GM18520 (cell line): ENCODE data around the gene BEND7.
"Not testable (repeated sequence)": the region's sequence is repeated elsewhere in the genome, so short reads cannot be mapped to it uniquely, and the experiment has no call there.

ENCODE experiments used
- ATAC-seq: cut with Tn5 transposase; IDR thresholded peaks from one replicate; pipeline ENCODE4 v1.9.1; 2021; ENCODE audit not compliant: unreplicated experiment

Gene BEND7

DNA sequence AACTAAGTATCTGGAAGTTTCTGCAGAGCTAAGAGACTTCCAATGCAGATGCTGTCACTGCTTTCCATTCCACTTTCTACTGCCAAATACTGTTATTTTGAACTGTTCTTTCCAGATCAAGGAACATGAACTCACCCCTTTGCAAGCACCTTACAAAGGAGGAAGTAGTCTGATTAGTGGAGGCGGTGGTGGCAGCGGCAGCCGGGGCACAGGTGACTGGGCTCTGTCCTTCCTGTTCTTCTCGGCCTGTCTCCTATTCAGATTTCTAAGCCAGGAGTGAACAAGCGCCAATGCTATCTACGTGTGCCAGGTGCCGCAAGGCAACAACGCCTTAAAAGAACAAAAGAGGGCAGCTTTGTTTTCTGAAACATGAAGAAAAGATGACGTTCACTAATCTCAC is 44.9 kb downstream of the BEND7 start:
- ATAC-seq: no peak

DNA sequence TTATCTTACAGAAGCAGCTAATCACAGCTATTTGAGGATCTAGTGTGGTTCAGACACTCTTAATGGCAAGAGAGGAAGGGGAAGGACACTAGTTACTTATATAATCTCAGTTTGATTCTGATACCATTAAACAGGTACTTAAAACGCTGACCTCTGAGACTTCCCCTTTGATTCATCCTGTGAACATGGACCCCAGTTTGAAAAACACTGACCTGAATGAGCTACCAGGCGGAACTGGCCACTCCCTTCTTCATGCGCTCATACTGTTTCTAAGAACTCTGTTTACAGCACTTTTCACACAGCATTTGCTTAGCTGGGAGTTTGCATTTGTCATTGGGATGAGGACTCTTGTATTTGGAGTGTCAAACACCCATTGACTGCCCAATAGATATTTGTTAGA is 45.7 kb downstream of the BEND7 start:
- ATAC-seq: no peak

DNA sequence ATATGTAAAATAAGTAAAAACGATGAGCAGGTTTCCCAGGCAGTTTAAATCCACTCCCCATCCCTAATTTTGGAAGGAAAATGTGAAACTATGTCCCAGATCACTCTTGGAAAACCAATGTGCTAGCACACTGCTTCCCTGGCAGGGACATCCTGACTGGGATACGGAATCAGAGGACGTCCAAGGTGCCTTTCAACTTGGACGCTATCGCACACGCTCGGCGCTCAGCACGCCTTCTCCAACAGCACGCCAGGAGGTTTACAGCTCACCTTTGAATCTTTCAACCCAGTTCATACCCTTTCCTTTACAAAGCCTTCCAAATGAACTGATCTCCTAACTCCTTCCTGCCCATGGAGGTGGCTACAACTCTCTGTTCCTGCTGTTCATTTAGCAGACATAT is 47.1 kb downstream of the BEND7 start:
- ATAC-seq: no peak

DNA sequence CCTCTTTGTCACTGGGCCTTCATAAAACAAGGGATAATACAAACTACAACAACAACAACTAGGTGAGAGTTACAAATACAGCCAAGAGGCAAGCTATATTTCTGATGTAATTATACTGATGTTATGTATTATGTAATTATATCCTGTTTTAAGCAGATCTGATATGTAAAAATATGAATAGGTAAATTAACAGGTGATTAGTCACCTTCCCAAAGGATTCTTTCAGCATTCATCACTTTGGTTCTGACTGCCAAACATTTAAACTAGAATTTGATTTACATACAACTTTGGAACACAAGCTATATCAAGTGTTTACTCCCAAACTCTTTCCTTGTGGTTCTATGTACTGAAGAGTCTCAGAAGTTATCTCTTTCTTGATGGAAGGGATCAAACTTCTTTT is 53.7 kb downstream of the BEND7 start:
- ATAC-seq: no peak

DNA sequence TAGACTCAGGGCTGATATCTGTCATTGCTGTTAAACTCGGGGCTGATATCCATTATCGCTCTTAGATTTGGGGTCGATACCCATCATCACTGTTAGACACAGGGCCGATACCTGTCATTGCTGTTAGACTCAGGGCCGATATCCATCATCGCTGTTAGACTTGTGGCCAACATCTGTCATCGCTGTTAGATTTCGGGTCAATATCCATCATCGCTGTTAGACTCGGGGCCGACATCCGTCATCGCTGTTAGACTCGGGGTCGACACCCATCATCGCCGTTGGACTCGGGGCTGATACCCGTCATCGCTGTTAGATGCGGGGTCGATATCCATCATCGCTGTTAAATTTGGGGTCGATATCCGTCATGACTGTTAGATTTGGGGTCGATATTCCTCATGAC is 54.8 kb downstream of the BEND7 start:
- no peak for ATAC-seq

GRCh38 chr10:13472359-13472758 is 56.5 kb downstream of the BEND7 start:
- ATAC-seq: no peak

DNA sequence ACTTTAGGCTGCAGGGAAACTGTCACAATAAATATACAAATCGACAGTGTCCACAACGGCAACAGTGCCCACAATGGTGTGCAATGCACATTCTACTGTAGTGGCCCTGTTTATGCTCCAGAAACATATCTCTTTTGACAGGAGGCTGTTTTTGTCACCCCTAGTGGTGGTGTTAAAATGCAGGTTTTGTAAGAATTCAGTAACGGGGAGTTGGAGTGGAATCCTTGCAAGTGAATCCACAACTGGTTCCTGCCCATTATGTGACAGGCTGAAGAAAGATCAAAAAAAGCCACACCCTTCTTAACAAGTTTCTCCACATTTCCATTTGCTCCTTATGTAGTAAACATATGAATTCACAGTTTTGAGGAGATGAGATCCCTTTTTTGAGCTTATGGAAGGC is 58.5 kb downstream of the BEND7 start:
- no peak for ATAC-seq

DNA sequence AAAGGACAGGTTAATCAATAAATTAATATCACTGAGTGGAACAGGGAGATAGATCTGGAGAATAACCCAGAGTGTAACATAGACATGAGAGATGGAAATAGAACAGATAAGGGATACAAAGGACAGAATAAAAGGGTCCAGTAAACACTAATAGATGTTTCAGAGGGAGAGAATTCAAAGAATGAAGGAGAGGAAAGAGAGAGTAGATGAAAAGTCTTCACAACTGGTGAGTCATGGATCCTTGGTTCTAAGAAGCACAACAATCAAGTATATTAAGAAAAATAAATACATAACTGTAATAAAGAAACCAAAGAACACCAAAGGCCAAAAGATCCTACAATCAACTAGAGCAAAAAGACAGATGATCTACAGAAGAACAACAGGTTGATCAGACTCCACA is 66.3 kb downstream of the BEND7 start:
- no peak for ATAC-seq

GRCh38 chr10:13458687-13459012 is 70.2 kb downstream of the BEND7 start:
- no peak for ATAC-seq

- no peak for ATAC-seq
Observed at GRCh38 chr10:13457958-13458686, 70.7 kb downstream of the BEND7 start.

DNA sequence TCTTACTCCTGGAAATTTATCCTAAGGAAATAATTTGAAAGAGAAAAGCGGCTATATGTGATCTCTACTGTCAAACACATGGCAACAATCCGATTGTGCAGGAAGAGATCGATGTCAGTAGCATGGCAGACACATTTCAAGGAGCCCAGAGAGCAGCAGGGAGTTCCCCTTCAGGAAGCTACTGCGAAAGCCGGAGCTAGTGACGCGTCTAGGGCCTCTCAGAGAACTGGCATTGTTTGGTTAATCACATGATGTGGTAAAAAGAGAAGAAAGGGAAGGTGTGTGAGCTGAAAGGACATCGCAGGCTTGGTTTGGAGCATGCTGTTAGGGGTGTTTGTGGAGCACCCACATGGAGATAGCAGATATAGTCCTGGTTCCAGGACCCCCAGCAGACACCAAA is 74.9 kb downstream of the BEND7 start:
- no peak for ATAC-seq

GRCh38 chr10:13450069-13450468 is 78.7 kb downstream of the BEND7 start:
- ATAC-seq: no peak

- ATAC-seq: no peak
Observed at GRCh38 chr10:13449296-13449695, 79.5 kb downstream of the BEND7 start.

GRCh38 chr10:13448216-13448615 is 80.6 kb downstream of the BEND7 start:
- ATAC-seq: no peak

DNA sequence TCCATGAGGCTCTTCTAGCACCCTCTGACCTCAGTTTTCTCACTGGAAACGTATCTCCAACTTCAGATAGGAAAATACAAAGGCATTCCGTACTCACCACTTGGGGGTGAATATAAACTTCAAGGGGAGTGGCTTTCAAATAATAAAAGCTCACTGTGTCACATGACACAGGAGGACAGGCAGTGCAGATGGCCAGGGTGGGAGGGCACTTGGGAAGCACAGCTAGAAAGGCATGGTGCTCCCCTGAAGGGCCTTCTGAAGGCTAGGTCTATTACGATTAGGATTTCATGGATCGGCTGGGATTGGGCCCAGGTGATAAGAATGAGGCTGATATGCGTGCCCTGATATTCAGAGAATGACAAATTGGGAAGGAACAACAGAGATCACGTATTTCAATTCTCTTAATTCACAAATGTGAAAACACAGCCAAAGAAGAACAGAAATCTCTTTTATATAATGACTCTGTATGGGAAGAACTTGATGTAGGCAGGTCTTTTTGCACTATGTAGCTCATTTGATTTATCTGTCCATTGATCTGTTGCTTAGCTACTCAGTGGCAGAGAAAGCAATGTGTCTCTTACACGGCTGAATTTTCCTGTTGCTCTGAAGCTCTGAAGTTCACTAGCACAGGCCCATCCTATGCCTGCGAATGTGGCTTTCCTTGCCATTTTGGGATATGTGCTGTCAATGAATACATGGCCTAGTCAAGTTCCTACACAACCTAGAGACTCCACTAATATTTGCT is 83.0 kb downstream of the BEND7 start:
- no peak for ATAC-seq

GRCh38 chr10:13441476-13441875 is 87.3 kb downstream of the BEND7 start:
- ATAC-seq: no peak

GRCh38 chr10:13440185-13441061 is 88.4 kb downstream of the BEND7 start:
- ATAC-seq: no peak

GRCh38 chr10:13439313-13440184 is 89.3 kb downstream of the BEND7 start:
- ATAC-seq: no peak

GRCh38 chr10:13437026-13437555 is 91.7 kb downstream of the BEND7 start:
- ATAC-seq: no peak

DNA sequence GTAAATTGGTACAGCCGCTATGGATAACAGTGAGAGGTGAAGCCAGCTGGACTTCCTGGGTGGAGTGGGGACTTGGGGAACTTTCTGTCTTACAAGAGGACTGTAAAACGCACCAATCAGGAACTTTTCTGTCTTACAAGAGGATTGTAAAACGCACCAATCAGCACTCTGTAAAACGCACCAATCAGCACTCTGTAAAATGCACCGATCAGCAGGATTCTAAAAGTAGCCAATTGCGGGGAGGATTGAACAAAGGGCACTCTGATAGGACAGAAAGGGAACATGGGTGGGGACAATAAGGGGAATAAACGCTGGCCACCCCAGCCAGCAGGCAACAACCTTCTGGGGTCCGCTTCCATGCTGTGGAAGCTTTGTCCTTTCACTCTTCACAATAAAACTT is 100.9 kb downstream of the BEND7 start:
- not testable (repeated sequence) for ATAC-seq

DNA sequence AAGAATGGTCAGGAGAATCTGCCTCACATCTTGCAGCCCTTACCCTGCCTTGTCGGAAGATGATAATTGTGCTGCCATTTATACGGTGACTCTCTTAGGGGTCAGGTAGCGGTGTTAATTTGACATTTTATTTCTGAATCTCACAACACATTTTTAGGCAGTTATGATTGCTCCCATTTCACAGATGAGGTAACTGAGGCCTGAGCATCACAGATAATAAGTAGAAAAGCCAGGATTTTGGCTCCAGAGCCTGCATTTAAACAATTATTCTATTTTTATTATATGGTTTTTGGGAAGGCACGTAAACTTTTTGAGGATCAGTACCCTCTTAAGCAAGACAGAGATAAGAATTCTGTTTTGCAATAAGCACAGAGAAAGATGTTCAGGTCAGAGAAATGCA is 103.4 kb downstream of the BEND7 start:
- ATAC-seq: no peak
